ENCODE measurements around the gene CX3CR1.

GRCh38 chr3:39260318-39260717, 19.5 kb downstream of the CX3CR1 start:
- TF ChIP-seq CTCF (IDR thresholded peaks at IDR 0.05), result no peak
- no peak for TF ChIP-seq POLR2AphosphoS5 (IDR thresholded peaks at IDR 0.05)
